ENCODE measurements around the gene TMEM186.
"Not testable (repeated sequence)": the region's sequence is repeated elsewhere in the genome, so short reads cannot be mapped to it uniquely, and the experiment has no call there.

TMEM186 gene

DNA sequence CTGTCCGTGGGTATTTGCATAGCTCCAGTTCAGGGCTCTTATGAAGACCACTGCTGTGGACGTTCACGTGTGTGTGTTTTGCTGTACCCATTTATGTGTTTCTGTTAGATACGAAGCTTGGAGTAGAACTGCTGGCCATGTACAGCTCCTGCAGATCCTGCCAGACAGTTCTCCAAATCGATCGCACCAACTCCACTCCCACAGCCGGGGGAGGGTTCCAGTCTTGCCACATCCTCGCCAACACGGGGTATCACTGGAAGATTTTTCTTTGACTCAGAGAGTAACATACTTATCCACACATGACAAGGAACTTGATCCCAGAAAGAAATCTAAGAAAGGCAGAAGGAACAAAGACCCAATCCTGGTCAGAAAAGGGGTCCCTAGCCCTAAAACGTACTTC, 37.4 kb downstream of the TMEM186 start:
- H3K4me3 ChIP-seq (ENCODE audit: low read depth, low read length) = no peak overlapping the region

DNA sequence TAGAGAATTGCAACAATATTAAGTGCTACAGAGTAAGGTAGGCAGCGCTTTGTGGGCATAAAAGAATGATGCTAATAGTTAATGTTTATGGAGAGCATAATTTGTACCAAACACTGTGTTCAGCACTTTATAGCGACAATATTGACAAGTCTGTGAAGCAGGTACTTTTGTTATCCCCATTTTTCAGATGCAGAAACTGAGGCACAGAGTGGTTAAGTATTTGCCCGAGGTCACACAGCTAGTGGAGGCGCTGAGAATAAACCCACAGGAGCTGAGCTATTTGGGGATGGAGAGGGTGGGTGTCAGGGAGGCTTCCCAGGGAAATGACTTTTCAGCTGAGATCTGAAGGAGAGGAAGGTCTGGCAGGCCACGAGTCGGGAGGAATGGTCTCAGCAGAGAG, 39.4 kb downstream of the TMEM186 start:
- no peak overlapping the region for H3K4me3 ChIP-seq (ENCODE audit: low read depth, low read length)
- TF ChIP-seq, protein P1, sequence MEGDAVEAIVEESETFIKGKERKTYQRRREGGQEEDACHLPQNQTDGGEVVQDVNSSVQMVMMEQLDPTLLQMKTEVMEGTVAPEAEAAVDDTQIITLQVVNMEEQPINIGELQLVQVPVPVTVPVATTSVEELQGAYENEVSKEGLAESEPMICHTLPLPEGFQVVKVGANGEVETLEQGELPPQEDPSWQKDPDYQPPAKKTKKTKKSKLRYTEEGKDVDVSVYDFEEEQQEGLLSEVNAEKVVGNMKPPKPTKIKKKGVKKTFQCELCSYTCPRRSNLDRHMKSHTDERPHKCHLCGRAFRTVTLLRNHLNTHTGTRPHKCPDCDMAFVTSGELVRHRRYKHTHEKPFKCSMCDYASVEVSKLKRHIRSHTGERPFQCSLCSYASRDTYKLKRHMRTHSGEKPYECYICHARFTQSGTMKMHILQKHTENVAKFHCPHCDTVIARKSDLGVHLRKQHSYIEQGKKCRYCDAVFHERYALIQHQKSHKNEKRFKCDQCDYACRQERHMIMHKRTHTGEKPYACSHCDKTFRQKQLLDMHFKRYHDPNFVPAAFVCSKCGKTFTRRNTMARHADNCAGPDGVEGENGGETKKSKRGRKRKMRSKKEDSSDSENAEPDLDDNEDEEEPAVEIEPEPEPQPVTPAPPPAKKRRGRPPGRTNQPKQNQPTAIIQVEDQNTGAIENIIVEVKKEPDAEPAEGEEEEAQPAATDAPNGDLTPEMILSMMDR (IDR thresholded peaks at IDR 0.05; ENCODE audit: borderline replicate concordance, insufficient read depth, low read depth, low read length) = no peak

More for the DNA sequence above, 37.4 kb downstream of the TMEM186 start:
- TF ChIP-seq, protein P1 (IDR thresholded peaks at IDR 0.05; ENCODE audit: borderline replicate concordance, insufficient read depth, low read depth, low read length) = no peak

DNA sequence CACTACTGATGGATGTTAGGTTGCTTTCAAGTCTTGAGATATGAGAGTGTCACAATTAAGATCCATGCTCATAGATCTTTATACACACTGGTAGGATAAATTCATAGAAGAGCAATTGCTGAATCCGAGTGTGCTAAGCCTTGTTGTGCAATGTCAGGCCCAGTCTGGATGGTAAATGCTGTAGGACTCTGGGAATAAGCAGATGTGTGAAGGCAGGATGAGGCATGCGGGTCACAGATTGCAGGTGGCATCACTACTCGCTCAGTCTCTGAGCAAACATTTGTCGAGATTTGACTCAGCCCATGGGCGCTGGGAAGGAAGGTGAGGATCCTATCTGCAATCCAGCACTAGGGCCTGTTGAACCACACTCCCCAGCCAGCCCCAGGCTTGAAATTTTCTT, 40.7 kb downstream of the TMEM186 start:
- no peak overlapping the region for H3K4me3 ChIP-seq (ENCODE audit: low read depth, low read length)
- TF ChIP-seq, protein P1 (IDR thresholded peaks at IDR 0.05; ENCODE audit: borderline replicate concordance, insufficient read depth, low read depth, low read length) = no peak

DNA sequence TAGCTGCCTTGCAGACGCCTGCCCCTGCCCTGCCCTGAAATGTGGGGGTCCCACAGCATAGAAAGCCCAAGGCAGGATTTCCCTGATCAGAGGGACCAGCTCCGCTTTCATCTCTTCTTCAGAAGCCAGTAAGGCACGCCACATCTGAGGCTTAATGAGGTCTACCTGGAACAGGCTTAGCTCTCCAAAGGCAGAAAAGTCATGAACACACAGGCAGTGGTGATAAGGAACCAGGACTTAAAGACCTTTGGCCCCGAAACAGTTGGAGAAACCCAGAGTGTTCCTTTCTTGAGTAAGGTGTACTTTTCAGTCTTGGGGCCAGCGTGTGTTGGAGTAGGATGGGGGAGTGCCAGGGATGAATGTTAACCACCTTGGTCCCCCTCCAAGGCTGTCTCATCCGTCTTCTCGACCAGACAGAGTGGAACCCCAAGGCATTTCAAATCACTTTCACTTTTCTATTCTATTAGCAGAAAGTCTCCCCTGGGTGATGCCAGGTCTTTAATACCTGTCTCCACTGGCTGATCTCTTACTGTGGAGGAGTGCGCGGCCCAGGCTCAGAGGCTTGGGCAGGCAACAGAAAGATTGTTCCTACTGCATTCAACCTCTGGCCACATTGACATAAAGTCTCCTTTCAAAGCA, 43.9 kb downstream of the TMEM186 start:
- H3K4me3 ChIP-seq (ENCODE audit: low read depth, low read length) = no peak overlapping the region
- TF ChIP-seq, protein P1 (IDR thresholded peaks at IDR 0.05; ENCODE audit: borderline replicate concordance, insufficient read depth, low read depth, low read length) = no peak

DNA sequence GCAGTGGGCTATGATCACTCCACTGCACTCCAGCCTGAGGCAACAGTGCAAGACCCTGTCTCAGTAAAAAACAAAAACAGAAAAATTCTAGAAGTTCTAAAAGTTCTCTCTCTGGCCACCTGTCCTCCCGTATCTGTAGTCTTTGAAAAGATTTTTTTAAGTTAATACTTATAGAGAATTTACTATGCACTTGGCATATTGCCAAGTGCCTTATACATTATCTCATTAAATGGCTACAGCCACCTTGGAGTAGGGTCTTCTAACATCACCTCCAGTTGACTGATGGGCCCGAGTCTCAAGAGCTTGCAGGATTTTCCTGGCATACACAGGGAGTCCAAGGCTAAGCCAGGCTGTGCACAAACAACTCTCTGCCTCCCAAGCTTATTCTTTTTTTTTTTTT, 44.7 kb downstream of the TMEM186 start:
- TF ChIP-seq, protein P1 (IDR thresholded peaks at IDR 0.05; ENCODE audit: borderline replicate concordance, insufficient read depth, low read depth, low read length) = no peak
- H3K4me3 ChIP-seq (ENCODE audit: low read depth, low read length) = no peak overlapping the region

DNA sequence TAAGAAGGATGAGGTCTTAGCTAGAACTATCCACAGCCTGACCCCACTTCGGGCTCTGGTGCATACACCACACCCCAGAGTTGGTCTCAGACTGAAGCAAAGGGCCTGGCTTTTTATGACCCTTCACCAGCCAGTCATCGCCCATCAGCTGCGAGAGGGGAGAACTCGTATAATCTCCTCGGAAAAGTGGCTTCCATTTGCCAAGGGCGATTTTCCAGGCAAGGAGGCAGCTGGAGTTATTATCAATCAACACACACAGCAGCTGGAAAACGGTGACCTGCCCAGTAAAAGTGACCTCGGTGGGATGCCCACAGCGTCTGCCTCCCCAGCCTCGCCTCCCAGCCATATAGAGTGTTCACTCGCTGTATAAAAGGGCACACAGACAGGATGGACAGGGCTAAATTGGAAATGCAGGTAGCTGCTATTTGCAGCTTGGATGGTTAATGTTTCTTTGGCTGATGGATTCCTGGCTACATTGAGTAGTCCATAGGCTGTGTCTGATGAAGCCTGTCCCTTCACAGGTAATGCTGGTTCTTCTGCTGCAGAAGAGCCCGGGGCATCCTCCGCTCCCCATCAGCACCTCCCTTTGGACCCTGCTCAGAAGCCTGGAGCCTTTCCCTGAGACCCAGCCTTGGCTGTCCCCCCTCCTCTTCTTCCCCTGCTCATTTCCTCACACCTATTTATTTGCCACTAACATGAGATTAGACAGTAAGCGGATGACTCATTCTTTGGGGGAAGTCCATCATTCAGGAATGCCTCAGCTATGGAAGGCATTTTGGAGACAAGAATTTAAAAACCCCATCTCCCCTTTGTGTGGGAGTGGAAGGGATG, 45.7 kb downstream of the TMEM186 start:
- no peak overlapping the region for H3K4me3 ChIP-seq (ENCODE audit: low read depth, low read length)
- TF ChIP-seq, protein P1 (IDR thresholded peaks at IDR 0.05; ENCODE audit: borderline replicate concordance, insufficient read depth, low read depth, low read length) = no peak

DNA sequence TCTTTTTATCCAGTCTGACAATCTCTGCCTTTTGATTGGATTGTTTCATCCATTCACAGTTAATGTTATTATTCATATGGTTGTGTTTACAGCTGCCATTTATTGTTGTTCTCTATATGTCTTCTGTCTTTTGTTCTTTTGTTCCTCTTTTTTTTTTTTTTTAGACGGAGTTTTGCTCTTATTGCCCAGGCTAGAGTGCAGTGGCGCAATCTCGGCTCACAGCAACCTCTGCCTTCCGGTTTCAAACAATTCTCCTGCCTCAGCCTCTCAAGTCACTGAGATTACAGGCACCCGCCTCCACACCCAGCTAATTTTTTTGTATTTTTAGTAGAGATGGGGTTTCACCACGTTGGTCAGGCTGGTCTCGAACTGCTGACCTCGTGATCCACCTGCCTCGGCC, 48.5 kb downstream of the TMEM186 start:
- not testable (repeated sequence) for H3K4me3 ChIP-seq (ENCODE audit: low read depth, low read length)

All from GM12875 (cell line).